ENCODE results near the gene IFRD2. TPM values are rescaled to one million over a fixed set of nuclear protein-coding genes. Genes with fewer than 3 reads are reported as not detected.
A peak's percentile ranks its signal among the peaks of the same experiment; 100 is the strongest.

The IFRD2 gene
- total and polyA plus RNA-seq, 2 of the 13 experiments (the other 11 are each of a cell fraction or from before 2014, with no cell fraction given): 32.8 to 96.1 TPM

- TF ChIP-seq ZGPAT (CRISPR knock-in tag; IDR thresholded peaks at IDR 0.05) (no peak), MEIS1 (CRISPR knock-in tag; IDR thresholded peaks at IDR 0.05; ENCODE audit: borderline replicate concordance) (no peak), ZNF281 (CRISPR knock-in tag; IDR thresholded peaks at IDR 0.05; ENCODE audit: borderline replicate concordance) (peak; percentile 82), ZNF460 (CRISPR knock-in tag; IDR thresholded peaks at IDR 0.05; ENCODE audit: borderline replicate concordance) (no peak), KLF11 (CRISPR knock-in tag; IDR thresholded peaks at IDR 0.05) (no peak), MTA3 (CRISPR knock-in tag; IDR thresholded peaks at IDR 0.05) (no peak), TEF (CRISPR knock-in tag; IDR thresholded peaks at IDR 0.05) (no peak), ZNF607 (CRISPR knock-in tag; IDR thresholded peaks at IDR 0.05; ENCODE audit: borderline replicate concordance) (no peak), ZNF33A (CRISPR knock-in tag; IDR thresholded peaks at IDR 0.05; ENCODE audit: borderline replicate concordance) (no peak), ZNF24 (IDR thresholded peaks at IDR 0.05) (no peak), ZNF124 (CRISPR knock-in tag; IDR thresholded peaks at IDR 0.05) (no peak), PREB (CRISPR knock-in tag; IDR thresholded peaks at IDR 0.05) (no peak), ZNF326 (CRISPR knock-in tag; IDR thresholded peaks at IDR 0.05; ENCODE audit: borderline replicate concordance) (no peak), RAD51 (IDR thresholded peaks at IDR 0.05; ENCODE audit: borderline replicate concordance) (no peak), ZNF234 (CRISPR knock-in tag; conservative IDR thresholded peaks at IDR 0.05) (no peak), HOXA7 (CRISPR knock-in tag; IDR thresholded peaks at IDR 0.05) (no peak), ARID4A (CRISPR knock-in tag; IDR thresholded peaks at IDR 0.05; ENCODE audit: borderline replicate concordance) (peak; percentile 77), MBNL3 (CRISPR knock-in tag; conservative IDR thresholded peaks at IDR 0.05) (no peak), ZNF790 (CRISPR knock-in tag; IDR thresholded peaks at IDR 0.05; ENCODE audit: borderline replicate concordance) (no peak; the same call in 1 of the 2 replicates)
These were observed 28.7 kb upstream of the IFRD2 start (continued) for GRCh38 chr3:50320853-50321335.

Data from HepG2 (cell line).